Neural progenitor cell (in vitro differentiated cells): ENCODE results near the gene ASH1L. TPM values are rescaled to one million over a fixed set of nuclear protein-coding genes. Genes with fewer than 3 reads are reported as not detected.
"Not testable (repeated sequence)": the region's sequence is repeated elsewhere in the genome, so short reads cannot be mapped to it uniquely, and the experiment has no call there.

Experiments
- DNase-seq: peaks from one replicate; pipeline ENCODE4 v3.0.0-alpha.2; 2016; ENCODE audit warnings: low spot score
- H2AFZ ChIP-seq: fragments of 200-600 bp; sonication (generic); replicated peaks from 2 replicates; pipeline ENCODE4 v1.6.1; 2016; ENCODE audit warnings: antibody characterized with exemption
- H3F3A ChIP-seq: fragments of 200-600 bp; sonication (generic); 2 replicates; pipeline ENCODE4 v1.6.1; 2016; ENCODE audit warnings: antibody characterized with exemption, low read depth
- H3K27ac ChIP-seq: fragments of 200-600 bp; sonication (generic); 2 replicates; pipeline ENCODE4 v1.5.1; 2016; ENCODE audit warnings: mild to moderate bottlenecking
- H3K27me3 ChIP-seq: fragments of 200-600 bp; sonication (generic); 2 replicates; pipeline ENCODE4 v1.6.1; 2016; ENCODE audit warnings: mild to moderate bottlenecking, moderate library complexity
- H3K36me3 ChIP-seq: fragments of 200-600 bp; sonication (generic); 2 replicates; pipeline ENCODE4 v1.5.1; 2016
- H3K4me1 ChIP-seq: fragments of 200-600 bp; sonication (generic); 2 replicates; pipeline ENCODE4 v1.6.1; 2016; ENCODE audit warnings: mixed run types
- H3K4me2 ChIP-seq: fragments of 200-600 bp; sonication (generic); 2 replicates; pipeline ENCODE4 v1.6.1; 2016
- H3K4me3 ChIP-seq: fragments of 200-600 bp; sonication (generic); 2 replicates; pipeline ENCODE4 v1.5.1; 2016
- H3K79me2 ChIP-seq: fragments of 200-600 bp; sonication (generic); 2 replicates; pipeline ENCODE4 v1.6.1; 2016; ENCODE audit warnings: low read depth
- H3K9ac ChIP-seq: fragments of 200-600 bp; sonication (generic); 2 replicates; pipeline ENCODE4 v1.6.1; 2016
- H3K9me3 ChIP-seq: fragments of 200-600 bp; sonication (generic); 2 replicates; pipeline ENCODE4 v1.5.1; 2016; ENCODE audit warnings: low read depth
- H4K20me1 ChIP-seq: fragments of 200-600 bp; sonication (generic); 2 replicates; pipeline ENCODE4 v1.6.1; 2016; ENCODE audit warnings: low read depth
- H3K27ac Mint-ChIP-seq: 3 replicates; pipeline ENCODE4 v1.8.0; 2021; ENCODE audit warnings: mixed read lengths
- H3K27me3 Mint-ChIP-seq: 2 replicates; pipeline ENCODE4 v1.8.0; 2022; ENCODE audit warnings: low read depth, mild to moderate bottlenecking, inconsistent platforms, moderate library complexity, mixed read lengths; ENCODE audit not compliant: insufficient read depth
- H3K36me3 Mint-ChIP-seq: 3 replicates; pipeline ENCODE4 v1.8.0; 2021; ENCODE audit warnings: mixed read lengths
- H3K4me1 Mint-ChIP-seq: 3 replicates; pipeline ENCODE4 v1.8.0; 2021; ENCODE audit warnings: mixed read lengths
- H3K4me3 Mint-ChIP-seq: 3 replicates; pipeline ENCODE4 v1.8.0; 2021; ENCODE audit warnings: mild to moderate bottlenecking, moderate library complexity, mixed read lengths
- H3K9me3 Mint-ChIP-seq: 3 replicates; pipeline ENCODE4 v1.8.0; 2020; ENCODE audit warnings: mixed read lengths
- CTCF ChIP-seq: fragments of 200-600 bp; sonication (generic); IDR thresholded peaks from 2 replicates; pipeline ENCODE4 v1.5.1; 2017; ENCODE audit warnings: antibody characterized with exemption, mild to moderate bottlenecking
- EZH2 ChIP-seq: fragments of 200-600 bp; sonication (generic); IDR thresholded peaks from 2 replicates; pipeline ENCODE4 v1.6.1; 2017; ENCODE audit warnings: antibody characterized with exemption, mild to moderate bottlenecking, moderate library complexity
- EZH2phosphoT487 ChIP-seq: fragments of 200-600 bp; sonication (generic); IDR thresholded peaks from 2 replicates; pipeline ENCODE4 v1.6.1; 2017; ENCODE audit warnings: antibody characterized with exemption
- total RNA-seq: library from RNA; depleted of rRNA; stranded (reverse); fragments of >200 nt; gene quantifications from 2 replicates; pipeline ENCODE4 v1.2.3, GENCODE V29; 2015; ENCODE audit warnings: low replicate concordance

Gene ASH1L
- total RNA-seq: 27.4 and 42.1 TPM in 2 replicates

- peaks cover 18% of the 10 kb centered on the region for H3K4me1 ChIP-seq
- no peaks in the 10 kb centered on the region for H3K27me3 ChIP-seq
- Mint-ChIP-seq H3K4me1 (peaks cover 20% of the 10 kb centered on the region), H3K9me3 (no peaks in the 10 kb centered on the region), H3K36me3 (peaks cover 3% of the 10 kb centered on the region), H3K27ac (peak within 1 kb of the TSS; percentile 95), H3K27me3 (peaks cover 2% of the 10 kb centered on the region), H3K4me3 (peak within 1 kb of the TSS; percentile 99)
- peak; percentile 96 for DNase-seq
- H4K20me1 ChIP-seq: peaks cover 30% of the 10 kb centered on the region
- peaks cover 85% of the 10 kb centered on the region for H3K79me2 ChIP-seq
- H3K9ac ChIP-seq: peak within 1 kb of the TSS; percentile 97
- H3K4me3 ChIP-seq: peak within 1 kb of the TSS; percentile 95
- no peaks in the 10 kb centered on the region for H3K9me3 ChIP-seq
- TF ChIP-seq CTCF (peak; percentile 8), EZH2 (no peak)
- H3K4me2 ChIP-seq: peak within 1 kb of the TSS; percentile 83
- peak within 1 kb of the TSS; percentile 100 for H3K27ac ChIP-seq
- H3K36me3 ChIP-seq: no peaks in the 10 kb centered on the region
- peaks cover 23% of the 10 kb centered on the region for H3F3A ChIP-seq
- H2AFZ ChIP-seq: peak within 1 kb of the TSS; percentile 98
These were observed at the start of gene ASH1L for GRCh38 chr1:155562581-155563376. TSS of gene ASH1L (minus strand) at chr1:155562803. CDS start at chr1:155521519, 41,284 bp downstream.

GRCh38 chr1:155610257-155610647 lies 47.6 kb upstream of the ASH1L start:
- H2AFZ ChIP-seq, DNase-seq, H3K79me2 ChIP-seq, H4K20me1 ChIP-seq, H3K27me3 ChIP-seq, H3K27ac ChIP-seq, H3K9me3 Mint-ChIP-seq, H3K27me3 Mint-ChIP-seq, H3K27ac Mint-ChIP-seq, H3K9ac ChIP-seq, H3K4me1 ChIP-seq, H3K4me1 Mint-ChIP-seq, H3K9me3 ChIP-seq, H3K36me3 ChIP-seq, H3F3A ChIP-seq, H3K36me3 Mint-ChIP-seq: not testable (repeated sequence)
- Histone ChIP-seq H3K4me2 (peak overlapping the region; percentile 70), H3K4me3 (peak overlapping the region; percentile 65)
- H3K4me3 Mint-ChIP-seq: peak overlapping the region; percentile 95

- peak; percentile 96 for DNase-seq
- Histone ChIP-seq H3K4me1 (no peaks in the 10 kb centered on the region), H4K20me1 (no peaks in the 10 kb centered on the region), H3K36me3 (no peaks in the 10 kb centered on the region), H3K4me2 (peak within 1 kb of the TSS; percentile 77), H3F3A (no peaks in the 10 kb centered on the region), H3K9ac (peak within 1 kb of the TSS; percentile 5), H3K27ac (no peak within 1 kb of the TSS), H3K9me3 (no peaks in the 10 kb centered on the region), H3K27me3 (no peaks in the 10 kb centered on the region), H3K4me3 (peak within 1 kb of the TSS; percentile 65), H2AFZ (peak within 1 kb of the TSS; percentile 44), H3K79me2 (no peaks in the 10 kb centered on the region)
- Mint-ChIP-seq H3K4me1 (peaks cover 4% of the 10 kb centered on the region), H3K27me3 (no peaks in the 10 kb centered on the region), H3K4me3 (peak within 1 kb of the TSS; percentile 95), H3K9me3 (no peaks in the 10 kb centered on the region), H3K27ac (peak within 1 kb of the TSS; percentile 85), H3K36me3 (peaks cover 8% of the 10 kb centered on the region)
- TF ChIP-seq CTCF (no peak), EZH2 (no peak), EZH2phosphoT487 (no peak)
These were observed 47.1 kb upstream of the ASH1L start, which contains the start of gene MSTO1 for GRCh38 chr1:155609515-155610256. TSS of gene MSTO1 (plus strand) at chr1:155610218. CDS start at chr1:155610249, 31 bp downstream.
